RWPE2 (cell line): Measurements from ENCODE around the gene TDRD1.

Experiments
- ATAC-seq: fragments of 200-7000 bp; cut with Tn5 transposase; 3 replicates; pipeline ENCODE4 v1.9.1; 2021; ENCODE audit warnings: low read depth
- DNase-seq: peaks from one replicate; pipeline ENCODE4 v3.0.0-alpha.2; 2020; ENCODE audit warnings: low spot score
- H3K27ac ChIP-seq: fragments of 450-650 bp; 2 replicates; pipeline ENCODE4 v1.5.1; 2017; ENCODE audit warnings: mild to moderate bottlenecking; ENCODE audit not compliant: poor library complexity, severe bottlenecking
- H3K27me3 ChIP-seq: fragments of 250-450 bp; sonication (Bioruptor Pico); 2 replicates; pipeline ENCODE4 v1.5.1; 2021; ENCODE audit warnings: mild to moderate bottlenecking, moderate library complexity; ENCODE audit not compliant: insufficient read depth, poor library complexity, severe bottlenecking
- H3K36me3 ChIP-seq: fragments of 250-450 bp; sonication (Bioruptor Pico); 2 replicates; pipeline ENCODE4 v1.5.1; 2020; ENCODE audit warnings: low read depth, mild to moderate bottlenecking, moderate library complexity
- H3K4me1 ChIP-seq: fragments of 250-450 bp; sonication (Bioruptor Pico); 2 replicates; pipeline ENCODE4 v1.5.1; 2021; ENCODE audit warnings: mild to moderate bottlenecking, moderate library complexity; ENCODE audit not compliant: insufficient read depth, poor library complexity, severe bottlenecking
- H3K4me3 ChIP-seq: fragments of 250-450 bp; sonication (Bioruptor Pico); 2 replicates; pipeline ENCODE4 v1.5.1; 2021; ENCODE audit warnings: mild to moderate bottlenecking, moderate library complexity; ENCODE audit not compliant: severe bottlenecking
- H3K9me3 ChIP-seq: fragments of 250-450 bp; sonication (Bioruptor Pico); 2 replicates; pipeline ENCODE4 v1.5.1; 2021; ENCODE audit warnings: mild to moderate bottlenecking, moderate library complexity; ENCODE audit not compliant: severe bottlenecking
- TF ChIP-seq, protein P1 (sequence below): fragments of 450-650 bp; IDR thresholded peaks from one replicate; pipeline ENCODE4 v1.5.1; 2017; ENCODE audit warnings: mild to moderate bottlenecking, moderate library complexity; ENCODE audit not compliant: poor library complexity, severe bottlenecking

TDRD1 gene

DNA sequence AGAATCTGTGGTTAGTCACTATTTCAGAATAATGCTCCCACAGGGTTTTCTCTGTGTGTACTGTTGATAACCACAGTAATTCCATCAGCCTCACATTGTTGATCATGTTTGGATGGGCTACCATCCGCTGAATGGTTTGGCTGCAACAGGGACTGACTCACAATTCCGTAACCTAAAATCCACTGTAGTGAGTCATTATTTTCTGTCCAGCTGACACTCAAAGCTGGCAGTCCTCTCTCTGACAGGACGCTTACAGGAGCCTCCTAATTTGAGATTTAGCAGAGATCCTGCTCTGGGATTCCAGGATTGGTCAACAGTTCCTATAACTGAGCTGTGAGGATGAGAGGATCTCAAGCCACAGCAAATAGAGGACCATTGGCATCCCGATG lies 92.6 kb downstream of the TDRD1 start:
- Histone ChIP-seq H3K4me1 (peaks cover 19% of the 10 kb centered on the region), H3K4me3 (no peak overlapping the region), H3K27ac (peak overlapping the region; percentile 82), H3K9me3 (no peaks in the 10 kb centered on the region), H3K27me3 (no peaks in the 10 kb centered on the region), H3K36me3 (no peaks in the 10 kb centered on the region)
- peak; percentile 94 for ATAC-seq
- TF ChIP-seq, protein P1, sequence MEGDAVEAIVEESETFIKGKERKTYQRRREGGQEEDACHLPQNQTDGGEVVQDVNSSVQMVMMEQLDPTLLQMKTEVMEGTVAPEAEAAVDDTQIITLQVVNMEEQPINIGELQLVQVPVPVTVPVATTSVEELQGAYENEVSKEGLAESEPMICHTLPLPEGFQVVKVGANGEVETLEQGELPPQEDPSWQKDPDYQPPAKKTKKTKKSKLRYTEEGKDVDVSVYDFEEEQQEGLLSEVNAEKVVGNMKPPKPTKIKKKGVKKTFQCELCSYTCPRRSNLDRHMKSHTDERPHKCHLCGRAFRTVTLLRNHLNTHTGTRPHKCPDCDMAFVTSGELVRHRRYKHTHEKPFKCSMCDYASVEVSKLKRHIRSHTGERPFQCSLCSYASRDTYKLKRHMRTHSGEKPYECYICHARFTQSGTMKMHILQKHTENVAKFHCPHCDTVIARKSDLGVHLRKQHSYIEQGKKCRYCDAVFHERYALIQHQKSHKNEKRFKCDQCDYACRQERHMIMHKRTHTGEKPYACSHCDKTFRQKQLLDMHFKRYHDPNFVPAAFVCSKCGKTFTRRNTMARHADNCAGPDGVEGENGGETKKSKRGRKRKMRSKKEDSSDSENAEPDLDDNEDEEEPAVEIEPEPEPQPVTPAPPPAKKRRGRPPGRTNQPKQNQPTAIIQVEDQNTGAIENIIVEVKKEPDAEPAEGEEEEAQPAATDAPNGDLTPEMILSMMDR: no peak
- no peak for DNase-seq

DNA sequence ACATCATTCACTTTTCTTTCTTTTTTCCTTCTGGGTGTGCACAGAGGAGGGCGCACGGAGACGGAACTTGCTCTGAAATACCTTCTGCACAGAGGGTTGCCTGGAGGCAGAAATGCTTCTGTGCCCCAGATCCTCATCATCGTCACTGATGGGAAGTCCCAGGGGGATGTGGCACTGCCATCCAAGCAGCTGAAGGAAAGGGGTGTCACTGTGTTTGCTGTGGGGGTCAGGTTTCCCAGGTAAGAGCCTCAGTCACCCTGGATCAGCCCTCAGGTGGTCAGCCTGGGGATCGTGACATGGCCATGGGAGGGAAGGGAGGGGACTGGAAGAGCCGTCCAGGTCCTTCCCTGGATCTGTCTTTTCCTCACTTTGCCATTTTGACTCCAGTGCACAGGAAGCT lies 93.5 kb downstream of the TDRD1 start:
- ATAC-seq (no peak), DNase-seq (no peak)
- Histone ChIP-seq H3K4me1 (peaks cover 14% of the 10 kb centered on the region), H3K9me3 (no peaks in the 10 kb centered on the region), H3K36me3 (no peaks in the 10 kb centered on the region), H3K27me3 (no peaks in the 10 kb centered on the region), H3K4me3 (no peak overlapping the region), H3K27ac (no peak overlapping the region)
- TF ChIP-seq, protein P1: no peak

DNA sequence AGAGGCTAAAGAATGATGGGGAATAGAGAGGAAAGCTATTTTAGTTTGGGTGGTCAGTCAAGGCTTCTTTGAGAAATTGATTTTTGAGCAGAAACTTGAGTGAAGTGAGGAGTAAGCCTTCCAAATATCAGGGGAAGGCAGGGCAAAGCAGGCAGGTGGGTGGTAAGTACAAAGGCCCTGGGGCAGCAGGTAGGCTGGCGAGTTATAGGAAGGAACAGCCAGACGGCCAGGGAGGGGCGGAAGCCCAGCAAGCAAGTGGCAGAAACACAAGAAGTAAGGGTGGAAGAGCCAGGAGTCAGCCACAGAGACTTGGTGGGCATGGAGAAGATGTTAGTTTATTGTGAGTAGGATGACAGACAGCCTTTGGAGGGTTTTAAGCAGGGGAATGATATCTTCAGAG lies 94.8 kb downstream of the TDRD1 start:
- DNase-seq (no peak), ATAC-seq (no peak)
- Histone ChIP-seq H3K36me3 (no peaks in the 10 kb centered on the region), H3K27ac (no peak overlapping the region), H3K9me3 (no peaks in the 10 kb centered on the region), H3K4me1 (peaks cover 14% of the 10 kb centered on the region), H3K4me3 (no peak overlapping the region), H3K27me3 (no peaks in the 10 kb centered on the region)
- TF ChIP-seq, protein P1: no peak

DNA sequence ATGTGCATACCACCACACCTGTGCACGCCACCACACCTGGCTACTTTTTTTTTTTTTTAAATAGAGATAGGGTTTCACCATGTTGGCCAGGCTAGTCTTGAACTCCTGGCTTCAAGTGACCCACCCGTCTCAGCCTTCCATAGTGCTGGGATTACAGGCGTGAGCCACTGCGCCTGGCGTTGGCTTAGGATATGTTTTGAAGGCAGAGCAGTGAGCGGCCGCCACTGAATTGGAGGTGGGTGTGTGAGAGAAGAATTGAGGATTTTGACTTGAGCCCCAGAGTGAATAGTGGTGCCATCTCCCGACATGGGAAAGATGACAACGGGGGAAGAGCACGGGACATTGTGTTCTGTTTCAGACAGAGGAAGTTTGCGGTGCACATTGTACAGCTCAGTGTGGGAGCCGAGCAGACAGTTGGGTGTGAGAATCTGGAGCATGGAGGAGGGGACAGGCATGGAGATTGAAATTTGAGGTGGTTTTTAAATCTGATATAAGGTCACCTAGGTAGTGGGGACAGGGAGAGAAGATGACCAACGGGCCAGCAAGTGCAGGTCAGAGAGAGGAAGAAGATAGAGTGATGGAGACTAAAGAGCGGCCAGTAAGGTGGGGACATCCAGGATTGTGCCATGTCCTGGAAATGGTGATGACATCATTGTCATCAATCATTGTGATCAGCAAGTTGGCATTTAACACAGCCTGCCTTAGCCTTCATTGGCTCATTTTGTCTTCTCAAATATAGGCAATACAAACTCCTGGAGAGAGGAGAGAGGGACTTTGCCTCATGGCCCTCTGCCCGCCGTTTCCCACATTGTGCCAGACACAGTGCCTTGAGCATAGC lies 95.7 kb downstream of the TDRD1 start:
- Histone ChIP-seq H3K4me1 (peaks cover 14% of the 10 kb centered on the region), H3K9me3 (no peaks in the 10 kb centered on the region), H3K27ac (no peak overlapping the region), H3K27me3 (no peaks in the 10 kb centered on the region), H3K36me3 (no peaks in the 10 kb centered on the region), H3K4me3 (no peak overlapping the region)
- ATAC-seq: no peak
- DNase-seq: no peak
- TF ChIP-seq, protein P1: no peak

DNA sequence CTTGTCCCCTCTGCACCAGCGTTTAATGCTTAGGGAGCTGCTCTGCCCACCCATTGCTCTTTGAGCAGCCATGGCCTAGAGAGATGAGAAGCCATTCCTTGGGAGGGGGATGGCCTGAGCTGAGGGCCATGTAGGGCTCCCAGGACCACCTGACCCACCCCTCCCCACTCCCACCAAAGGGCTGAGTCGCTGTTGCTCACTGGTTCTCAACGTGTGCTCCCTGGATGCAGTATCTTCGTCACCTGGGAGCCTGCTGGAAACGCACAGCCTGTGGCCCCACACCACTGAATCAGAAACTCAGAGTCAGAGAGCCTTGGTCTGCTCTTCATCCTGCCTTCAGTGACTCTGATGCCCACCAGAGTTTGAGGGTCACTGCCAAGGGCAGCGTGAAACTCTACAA lies 96.9 kb downstream of the TDRD1 start:
- H3K4me1 ChIP-seq: peaks cover 10% of the 10 kb centered on the region
- no peak for ATAC-seq

More for the DNA sequence above, 96.9 kb downstream of the TDRD1 start:
- H3K27me3 ChIP-seq: no peaks in the 10 kb centered on the region
- no peak overlapping the region for H3K27ac ChIP-seq
- DNase-seq: no peak
- H3K4me3 ChIP-seq: no peak overlapping the region
- TF ChIP-seq, protein P1: no peak
- H3K36me3 ChIP-seq: no peaks in the 10 kb centered on the region
- H3K9me3 ChIP-seq: no peaks in the 10 kb centered on the region
